HG03521 (cell line): ENCODE results near the gene SRRM4.

Source experiments
- ATAC-seq: cut with Tn5 transposase; IDR thresholded peaks from one replicate; pipeline ENCODE4 v1.9.1; 2021; ENCODE audit warnings: mild to moderate bottlenecking, moderate library complexity; ENCODE audit not compliant: unreplicated experiment

Gene SRRM4

GRCh38 chr12:119157978-119158377, 176.6 kb downstream of the SRRM4 start:
- no peak for ATAC-seq

DNA sequence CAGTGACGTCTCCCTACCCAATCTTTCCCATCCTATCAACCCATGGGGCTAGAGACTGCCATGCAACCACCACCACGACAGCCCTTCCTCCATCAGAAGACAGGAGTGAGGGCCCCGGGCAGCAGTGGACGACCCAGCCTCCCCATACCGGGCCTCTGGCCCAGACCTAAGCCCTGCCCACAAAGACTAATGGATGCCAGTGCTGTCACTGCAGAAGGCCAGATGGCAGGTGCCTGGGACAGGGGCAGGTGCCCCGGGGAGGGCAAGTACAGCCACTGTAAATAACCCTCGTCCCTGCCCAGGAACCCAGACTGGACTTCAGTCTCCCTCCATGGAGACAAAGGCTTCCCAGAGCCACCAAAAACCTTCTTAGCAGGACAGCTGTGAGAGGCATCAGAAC, 177.1 kb downstream of the SRRM4 start:
- no peak for ATAC-seq

GRCh38 chr12:119159844-119160243, 178.5 kb downstream of the SRRM4 start:
- no peak for ATAC-seq

DNA sequence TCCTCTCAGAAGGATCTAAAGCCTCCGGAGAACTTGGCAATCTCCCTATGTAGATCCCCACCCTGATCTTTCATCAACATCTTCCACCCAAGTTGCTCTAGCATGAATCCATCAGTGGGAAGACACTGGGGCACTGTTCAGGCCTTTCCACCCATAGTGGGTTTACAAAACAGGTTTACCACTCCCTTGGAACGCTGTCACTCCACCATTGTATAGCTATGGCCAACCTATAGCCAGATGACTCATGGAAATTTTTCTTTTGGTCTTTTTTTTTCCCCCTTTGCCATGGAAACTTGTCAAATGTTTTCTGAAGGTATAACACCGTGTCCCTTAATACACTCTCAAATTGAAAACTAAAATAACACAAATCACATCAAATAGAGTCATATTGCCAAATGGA, 186.6 kb downstream of the SRRM4 start:
- no peak for ATAC-seq

GRCh38 chr12:119168721-119169120, 187.4 kb downstream of the SRRM4 start:
- ATAC-seq = no peak

DNA sequence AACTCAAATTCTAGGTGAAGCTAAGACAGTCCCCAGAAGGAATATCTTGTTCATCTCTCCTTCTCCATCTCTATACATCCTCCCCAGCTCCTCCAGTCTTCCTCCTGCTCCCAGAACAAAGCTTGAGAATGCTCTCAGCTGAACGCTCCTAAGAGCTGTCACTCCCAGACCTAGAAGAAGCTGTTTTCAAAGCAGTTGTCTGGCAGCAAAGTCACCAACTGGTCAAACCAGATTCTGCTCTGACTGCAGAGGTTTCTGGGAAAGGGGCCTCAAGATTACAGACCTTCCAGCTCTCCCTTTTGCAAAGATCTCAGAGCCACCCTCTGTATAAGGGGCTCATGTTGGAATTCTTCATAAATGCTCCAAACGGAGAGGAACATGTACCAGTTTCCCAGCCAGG, 187.8 kb downstream of the SRRM4 start:
- no peak for ATAC-seq

DNA sequence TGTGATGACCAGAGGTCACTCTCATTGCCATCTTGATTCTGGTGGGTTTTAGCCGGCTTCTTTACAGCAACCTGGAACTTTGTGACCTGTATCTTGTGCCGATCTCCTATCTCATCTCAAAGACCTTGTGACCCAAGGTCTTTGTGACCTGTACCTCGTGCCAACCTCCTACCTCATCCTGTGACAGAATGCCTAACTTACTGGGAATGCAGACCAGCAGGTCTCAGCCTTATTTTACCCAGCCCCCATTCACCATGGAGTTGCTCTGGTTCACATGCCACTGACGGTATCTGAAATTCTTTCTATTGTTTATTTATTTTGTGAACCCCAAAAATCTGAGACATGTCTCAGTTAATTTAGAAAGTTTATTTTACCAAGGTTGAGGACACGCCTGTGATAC, 189.9 kb downstream of the SRRM4 start:
- no peak for ATAC-seq

DNA sequence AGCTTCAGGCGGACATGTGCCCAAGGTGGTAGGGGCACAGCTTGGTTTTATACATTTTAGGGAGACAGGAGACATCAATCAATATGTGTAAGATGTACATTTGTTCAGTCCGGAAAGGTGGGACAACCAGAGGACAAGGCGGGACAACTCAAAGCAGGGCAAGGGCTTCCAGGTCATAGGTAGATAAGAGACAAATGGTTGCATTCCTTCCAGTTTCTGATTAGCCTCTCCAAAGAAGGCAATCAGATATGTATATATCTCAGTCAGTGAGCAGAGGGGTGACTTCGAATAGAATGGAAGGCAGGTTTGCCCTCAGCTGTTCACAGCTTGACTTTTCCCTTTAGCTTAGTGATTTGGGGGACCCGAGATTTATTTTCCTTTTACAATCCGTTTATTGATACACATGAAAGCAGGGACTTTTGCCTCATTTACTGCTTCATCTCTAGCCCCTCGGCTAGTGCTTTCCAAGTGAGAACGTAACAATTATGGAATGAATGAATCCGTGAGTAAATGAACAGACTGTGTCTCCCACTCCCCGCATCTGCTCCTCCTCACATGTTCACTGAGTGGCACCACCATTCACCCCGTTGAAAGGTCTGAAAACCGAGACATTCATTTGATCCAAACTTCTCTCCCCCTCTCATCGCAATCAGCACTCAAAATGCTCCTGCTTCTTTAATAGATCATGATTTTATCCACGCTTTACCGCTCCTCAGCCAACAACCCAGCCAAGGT, 190.5 kb downstream of the SRRM4 start:
- no peak for ATAC-seq

DNA sequence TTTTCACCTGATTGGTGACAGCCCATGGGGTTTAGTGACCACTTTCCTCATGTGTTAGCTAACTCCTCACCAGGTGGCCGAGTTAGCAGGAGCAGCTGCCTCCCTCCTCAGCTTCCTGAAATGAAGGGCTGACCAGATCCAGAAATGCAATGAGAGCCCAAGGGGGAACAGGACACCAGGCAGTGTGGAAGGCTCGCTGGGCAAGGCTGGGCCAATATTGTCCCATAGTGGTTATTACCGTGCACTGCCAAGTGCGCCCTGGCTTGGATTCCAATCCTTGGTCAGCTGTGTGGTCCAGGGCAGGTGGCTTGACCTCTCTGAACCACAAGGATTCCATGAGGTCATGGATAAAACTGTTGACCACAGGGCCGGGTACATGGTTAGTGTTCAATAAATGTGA, 193.7 kb downstream of the SRRM4 start:
- no peak for ATAC-seq

GRCh38 chr12:119176267-119177055, 195.1 kb downstream of the SRRM4 start:
- ATAC-seq = no peak

GRCh38 chr12:119177056-119177325, 195.7 kb downstream of the SRRM4 start:
- ATAC-seq = no peak

GRCh38 chr12:119177724-119178380, 196.5 kb downstream of the SRRM4 start:
- no peak for ATAC-seq

GRCh38 chr12:119178544-119179334, 197.4 kb downstream of the SRRM4 start, which contains the start of gene HSPB8:
HSPB8 (plus strand) TSS chr12:119178931; CDS start chr12:119179313, 382 bp downstream.
- ATAC-seq = no peak

DNA sequence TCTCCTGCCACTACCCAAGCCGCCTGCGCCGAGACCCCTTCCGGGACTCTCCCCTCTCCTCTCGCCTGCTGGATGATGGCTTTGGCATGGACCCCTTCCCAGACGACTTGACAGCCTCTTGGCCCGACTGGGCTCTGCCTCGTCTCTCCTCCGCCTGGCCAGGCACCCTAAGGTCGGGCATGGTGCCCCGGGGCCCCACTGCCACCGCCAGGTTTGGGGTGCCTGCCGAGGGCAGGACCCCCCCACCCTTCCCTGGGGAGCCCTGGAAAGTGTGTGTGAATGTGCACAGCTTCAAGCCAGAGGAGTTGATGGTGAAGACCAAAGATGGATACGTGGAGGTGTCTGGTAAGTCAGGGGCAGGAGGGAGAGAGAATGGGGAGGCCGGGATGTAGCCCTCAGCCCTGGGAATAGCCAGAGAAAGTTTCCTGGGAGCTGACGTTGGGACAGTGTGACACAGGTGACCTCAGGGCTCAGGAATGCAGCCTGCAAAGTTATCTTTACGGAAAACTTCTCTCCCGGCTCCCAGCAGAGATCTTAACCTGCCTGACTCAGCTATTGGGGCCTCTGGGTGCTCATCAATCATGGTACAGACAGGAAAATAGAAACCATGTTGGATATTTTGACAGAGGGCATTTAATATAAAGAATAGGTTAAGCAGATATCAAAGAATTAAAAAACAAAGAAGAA, 198.1 kb downstream of the SRRM4 start:
- no peak for ATAC-seq

DNA sequence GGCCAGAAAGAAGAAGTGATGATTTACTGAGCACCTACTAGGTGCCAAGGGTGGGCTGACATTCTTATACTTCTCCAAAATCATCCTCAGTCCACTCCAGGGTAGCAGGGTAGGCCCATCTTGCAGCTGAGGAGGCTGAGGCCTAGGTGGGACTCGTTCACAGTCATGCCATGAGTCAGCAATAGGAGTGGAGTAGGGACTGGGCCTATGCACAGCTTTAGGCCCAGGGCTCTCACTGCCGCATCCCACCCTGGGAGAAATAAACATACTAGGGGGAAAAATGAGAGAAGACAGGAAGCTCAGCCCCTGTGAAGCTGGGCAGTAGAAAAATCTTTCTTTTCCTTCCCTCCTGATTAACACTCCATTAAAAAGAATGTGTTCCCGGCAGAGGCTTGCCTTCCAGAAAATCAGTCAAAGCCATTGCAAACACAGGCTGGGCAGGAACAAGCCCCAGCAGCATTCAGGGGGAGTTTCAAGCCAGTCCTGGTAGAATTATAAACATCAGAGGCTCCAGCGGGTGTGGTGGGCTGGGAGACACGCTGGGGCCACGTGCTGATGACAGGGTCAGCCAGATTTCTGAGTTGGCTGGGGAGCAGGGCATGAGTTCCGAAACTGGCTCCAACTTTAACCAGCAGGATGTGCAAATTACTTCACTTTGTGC, 199.2 kb downstream of the SRRM4 start:
- no peak for ATAC-seq

GRCh38 chr12:119181202-119181601, 199.9 kb downstream of the SRRM4 start:
- no peak for ATAC-seq

- no peak for ATAC-seq
Measured at GRCh38 chr12:119181944-119182343, 200.6 kb downstream of the SRRM4 start.

GRCh38 chr12:119182701-119183493, 201.6 kb downstream of the SRRM4 start:
- ATAC-seq = no peak

DNA sequence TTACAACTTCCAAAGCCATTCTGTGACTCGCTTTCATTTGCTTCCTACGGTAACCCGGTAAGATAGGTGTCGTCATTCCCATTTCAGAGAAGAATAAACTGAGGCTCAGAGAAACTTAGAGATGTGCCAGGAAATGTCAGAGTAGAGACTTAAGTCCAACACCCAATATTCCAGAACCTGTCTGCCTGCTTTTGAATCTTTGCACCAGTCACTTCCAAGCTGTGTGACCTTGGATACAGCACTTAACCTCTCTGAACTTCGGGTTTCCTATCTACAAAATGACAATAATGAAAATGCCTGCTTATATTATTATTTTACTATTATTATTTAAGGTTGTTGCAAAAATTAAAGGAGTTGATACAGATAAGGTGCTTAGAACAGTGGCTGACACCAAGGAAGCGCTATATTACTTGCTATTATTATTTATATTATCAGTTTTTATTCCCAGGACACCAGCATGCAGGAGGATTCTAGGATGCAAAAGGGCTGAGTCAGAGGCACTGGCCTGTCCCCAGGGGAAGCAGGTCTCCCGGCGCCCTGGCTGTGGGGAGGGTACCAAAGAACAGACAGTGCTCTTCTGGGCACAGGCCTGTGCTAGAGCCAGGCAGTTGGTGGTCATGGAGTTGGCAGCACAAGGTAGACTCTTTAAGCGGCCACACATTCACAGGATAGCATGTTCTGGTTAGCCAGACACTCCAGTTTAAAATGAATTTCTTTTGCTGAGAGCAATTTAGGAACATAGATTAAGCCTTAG, 202.8 kb downstream of the SRRM4 start:
- ATAC-seq = no peak
